ENCODE measurements around the gene GABRA5.

Gene GABRA5

DNA sequence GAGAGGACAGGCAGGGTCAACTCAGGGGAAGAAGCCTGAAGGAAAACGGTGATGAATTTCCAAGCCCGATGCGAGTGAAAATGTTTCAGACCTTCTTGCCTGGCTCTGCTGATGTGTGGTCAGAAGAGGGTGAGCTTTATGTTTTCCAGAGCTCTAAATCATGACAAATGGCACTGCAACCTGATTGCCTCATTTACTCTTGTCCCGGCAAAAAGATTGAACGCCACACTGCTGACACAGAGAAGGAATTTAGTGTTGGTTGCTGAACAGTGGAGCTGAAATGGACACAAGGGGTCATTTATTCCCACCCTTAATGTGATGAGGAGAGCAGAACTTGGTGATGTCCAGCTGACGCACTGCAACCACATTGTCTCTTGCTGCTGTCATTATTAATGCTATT, 68.0 kb downstream of the GABRA5 start:
- no peak for DNase-seq

GRCh38 chr15:26935322-26935721, 68.5 kb downstream of the GABRA5 start:
- DNase-seq, result no peak

DNA sequence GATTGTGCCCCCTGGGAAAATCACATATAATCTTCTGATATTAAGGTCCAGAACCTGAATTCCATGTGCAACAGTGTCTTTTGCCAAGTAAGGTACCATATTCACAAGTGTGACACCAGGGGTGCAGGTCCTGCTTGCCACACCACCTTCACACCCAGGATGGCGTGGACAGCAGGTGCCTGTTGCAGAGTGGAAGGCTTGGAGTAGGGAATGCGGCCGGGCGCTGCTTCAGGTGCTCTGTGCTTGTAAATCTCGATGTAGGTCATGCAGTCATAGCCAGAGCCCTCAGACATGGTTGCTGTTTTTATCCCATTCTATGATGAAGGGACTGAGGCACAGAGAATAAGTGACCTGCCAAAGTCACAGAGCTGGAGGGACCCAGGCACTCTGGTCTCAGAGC, 69.6 kb downstream of the GABRA5 start:
- DNase-seq, result no peak

DNA sequence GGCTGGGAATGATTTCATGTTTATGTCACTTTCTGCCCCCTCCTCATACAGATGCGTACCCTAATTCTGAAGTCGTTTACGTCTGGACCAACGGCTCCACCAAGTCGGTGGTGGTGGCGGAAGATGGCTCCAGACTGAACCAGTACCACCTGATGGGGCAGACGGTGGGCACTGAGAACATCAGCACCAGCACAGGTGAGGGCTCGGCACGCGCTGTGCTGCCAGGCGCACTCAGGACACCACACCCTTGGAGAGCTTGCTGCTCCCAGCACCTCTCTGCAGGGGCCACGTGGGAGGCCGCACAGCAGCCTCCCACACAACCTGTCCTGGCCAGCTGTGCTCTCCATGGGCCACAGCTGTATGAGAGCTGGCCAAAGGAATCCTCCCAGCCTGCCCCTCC, 70.3 kb downstream of the GABRA5 start:
- DNase-seq, result no peak

DNA sequence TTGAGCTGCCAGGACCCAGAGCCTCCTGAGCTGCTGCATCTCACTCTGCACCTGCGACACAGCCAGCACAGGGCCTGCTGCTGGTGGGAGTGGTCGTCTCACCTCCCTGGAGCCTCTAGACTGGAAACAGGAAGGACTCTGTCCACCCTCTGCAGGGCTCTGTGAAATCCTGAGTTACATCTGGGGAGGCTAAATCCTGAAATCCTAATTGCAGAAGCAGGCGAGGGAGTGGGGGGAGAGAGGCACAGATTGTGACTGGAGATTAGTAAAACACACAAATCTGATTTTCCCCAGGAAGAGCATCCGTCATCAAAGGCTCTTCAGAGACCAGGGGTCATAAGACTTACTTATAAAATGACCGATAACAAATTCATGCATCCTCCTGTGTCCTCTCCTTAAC, 72.5 kb downstream of the GABRA5 start:
- no peak for DNase-seq

- no peak for DNase-seq
Measured at GRCh38 chr15:26941489-26941888, 74.6 kb downstream of the GABRA5 start.

DNA sequence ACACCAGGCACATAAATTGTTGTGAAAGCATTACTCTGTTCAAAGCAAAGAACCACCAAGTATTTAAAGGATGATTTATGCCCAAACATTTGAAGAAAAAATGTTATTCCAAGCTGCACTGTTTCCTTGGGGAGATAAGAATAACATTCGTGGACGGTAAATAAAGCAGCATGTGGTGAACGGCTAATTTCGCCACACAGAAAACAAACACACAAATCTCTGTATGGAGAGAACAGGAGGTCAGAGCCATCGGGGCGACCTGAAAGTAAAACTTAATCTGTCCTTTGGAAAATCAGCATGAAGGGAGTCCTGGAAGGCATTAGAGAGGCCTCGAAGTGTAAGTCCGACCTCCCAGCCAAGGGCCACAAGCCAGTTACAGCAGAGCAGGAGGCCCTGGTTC, 77.0 kb downstream of the GABRA5 start:
- no peak for DNase-seq

GRCh38 chr15:26945046-26945445, 78.2 kb downstream of the GABRA5 start:
- DNase-seq, result no peak

GRCh38 chr15:26950001-26950400, 83.1 kb downstream of the GABRA5 start:
- DNase-seq, result no peak

DNA sequence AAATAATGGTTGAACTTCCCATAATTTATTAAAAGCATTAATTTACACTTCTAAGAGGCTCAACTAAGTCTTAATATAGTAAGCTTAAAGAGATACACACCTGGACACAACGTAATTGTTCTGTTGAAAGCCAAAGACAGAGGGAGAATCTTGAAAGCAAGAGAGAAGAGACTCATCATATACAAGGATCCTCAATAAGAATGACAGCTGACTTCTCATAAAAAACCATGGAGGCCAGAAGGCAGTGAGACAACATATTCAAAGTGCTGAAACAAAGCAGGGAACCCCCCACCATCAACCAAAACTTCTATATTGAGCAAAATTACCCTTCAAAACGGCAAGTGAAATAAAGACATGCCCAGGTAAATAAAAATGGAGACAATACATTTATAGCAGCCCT, 87.5 kb downstream of the GABRA5 start:
- no peak for DNase-seq

DNA sequence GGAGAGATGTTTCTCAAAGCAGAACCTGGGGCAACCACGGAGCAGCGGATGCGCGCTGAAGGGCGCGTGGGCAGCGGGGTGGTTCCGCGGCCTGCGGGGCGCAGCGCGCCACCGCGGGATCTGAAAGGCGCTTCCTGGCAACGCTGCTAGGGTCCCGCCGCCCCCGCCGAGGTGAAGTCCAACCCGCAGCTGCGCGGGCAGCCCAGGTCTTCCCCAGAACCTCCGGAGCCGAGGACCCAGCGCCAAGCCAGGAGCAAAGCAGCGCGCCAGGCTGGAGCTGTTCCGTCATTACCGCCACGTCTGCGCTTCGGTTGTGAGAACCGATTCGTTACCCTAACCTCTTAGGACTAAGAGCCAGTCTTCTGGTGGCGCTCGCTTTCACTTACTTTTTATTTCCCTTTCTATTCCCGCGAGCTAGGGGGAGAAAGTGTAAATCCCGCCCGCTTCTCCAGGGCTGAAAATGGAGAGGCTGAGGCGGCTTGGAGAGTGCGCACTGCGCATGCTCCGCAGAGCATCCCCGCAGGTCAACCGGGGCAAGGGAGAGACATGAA, 100.9 kb downstream of the GABRA5 start:
- DNase-seq, result no peak

- DNase-seq, result no peak
Measured at GRCh38 chr15:26968806-26969205, 101.9 kb downstream of the GABRA5 start.

GRCh38 chr15:26970712-26971210, 103.9 kb downstream of the GABRA5 start, which contains the start of gene GABRG3:
TSS of gene GABRG3 (plus strand) at chr15:26971181.
- DNase-seq, result no peak

- DNase-seq, result no peak
Measured at GRCh38 chr15:26971271-26972018, 104.6 kb downstream of the GABRA5 start.

GRCh38 chr15:26972636-26973035, 105.8 kb downstream of the GABRA5 start:
- DNase-seq, result no peak

GRCh38 chr15:26974120-26974780, 107.4 kb downstream of the GABRA5 start:
- no peak for DNase-seq

- no peak for DNase-seq
Measured at GRCh38 chr15:26981492-26981891, 114.6 kb downstream of the GABRA5 start.

DNA sequence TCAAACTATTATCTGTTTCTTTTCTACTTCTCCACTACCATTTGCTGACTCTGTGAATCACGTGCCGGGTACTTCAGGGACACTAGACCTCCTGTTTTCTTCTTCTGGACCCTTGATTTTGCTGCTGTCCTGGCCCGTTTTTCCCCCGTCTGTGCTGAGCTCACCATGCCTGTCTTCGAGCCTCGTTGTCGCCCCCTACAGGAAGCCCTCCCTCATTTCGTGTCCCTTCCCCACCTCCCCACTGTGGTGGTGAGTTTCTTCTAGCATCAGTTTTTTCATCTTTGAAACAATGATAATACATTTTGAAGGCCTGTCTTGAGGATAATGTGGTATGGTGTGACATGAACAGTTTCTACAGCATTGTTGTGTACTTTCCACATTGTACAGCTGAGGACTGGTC, 117.0 kb downstream of the GABRA5 start:
- no peak for DNase-seq

- no peak for DNase-seq
Measured at GRCh38 chr15:26985050-26985449, 118.2 kb downstream of the GABRA5 start.

DNA sequence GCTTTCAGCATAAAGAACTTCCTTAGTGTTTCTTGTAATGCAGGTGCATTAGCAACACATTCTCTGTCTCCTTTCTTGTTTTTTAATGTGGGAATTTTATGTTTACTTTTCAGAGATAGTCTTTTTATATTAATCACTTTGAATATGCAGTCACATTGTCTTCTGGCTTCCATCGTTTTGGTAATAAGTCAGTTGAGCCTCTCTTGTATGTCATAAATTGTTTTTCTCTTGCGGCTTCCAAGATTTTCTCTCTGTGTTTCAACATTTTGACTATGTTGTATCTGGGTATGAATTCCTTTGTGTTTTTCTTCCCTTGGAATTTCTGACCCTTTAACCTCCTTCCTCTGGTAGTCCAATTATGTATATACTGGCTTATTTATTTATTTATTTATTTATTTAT, 129.4 kb downstream of the GABRA5 start:
- no peak for DNase-seq
